ENCODE measurements around the gene JHY. TPM values are rescaled to one million over a fixed set of nuclear protein-coding genes. Genes with fewer than 3 reads are reported as not detected.

JHY gene
- total RNA-seq, 1 experiment from 2014 or later = 4.8 TPM

- DNase-seq (ENCODE audit: low read depth, low spot score) (no peak), ATAC-seq (no peak)
- no peaks in the 10 kb centered on the region for H4K20me1 ChIP-seq (ENCODE audit: insufficient read depth)
- intact Hi-C loops (cut with micrococcal nuclease) = no loop called here
- H3K27me3 ChIP-seq (ENCODE audit: insufficient read depth, low read length) = no peaks in the 10 kb centered on the region
- no peak for TF ChIP-seq SIN3A (IDR thresholded peaks at IDR 0.05; ENCODE audit: low read depth)
- no peak for TF ChIP-seq MAX (IDR thresholded peaks at IDR 0.05)
- TF ChIP-seq CBX3 (IDR thresholded peaks at IDR 0.05; ENCODE audit: low read depth) = no peak
- no peak for TF ChIP-seq POLR2AphosphoS5 (IDR thresholded peaks at IDR 0.05; ENCODE audit: low read depth, low read length)
- no peak for TF ChIP-seq FOSL1 (IDR thresholded peaks at IDR 0.05; ENCODE audit: low read depth)
- TF ChIP-seq JUND (IDR thresholded peaks at IDR 0.05) = no peak
- no peak for TF ChIP-seq ELF1 (IDR thresholded peaks at IDR 0.05; ENCODE audit: borderline replicate concordance, low read depth)
- no peak for TF ChIP-seq EGR1 (IDR thresholded peaks at IDR 0.05; ENCODE audit: low read depth)
- no peak for TF ChIP-seq SRF (IDR thresholded peaks at IDR 0.05; ENCODE audit: low read depth)
- TF ChIP-seq ATF3 (IDR thresholded peaks at IDR 0.05) = no peak
- TF ChIP-seq EZH2phosphoT487 (IDR thresholded peaks at IDR 0.05; ENCODE audit: borderline replicate concordance) = no peak
- TF ChIP-seq YY1 (IDR thresholded peaks at IDR 0.05; ENCODE audit: extremely low read depth, insufficient replicate concordance, low read depth, low read length) = no peak
- TF ChIP-seq TCF7L2 (IDR thresholded peaks at IDR 0.05; ENCODE audit: borderline replicate concordance, extremely low read depth, insufficient read depth, insufficient read length) = no peak
- no peak for TF ChIP-seq SP1 (IDR thresholded peaks at IDR 0.05; ENCODE audit: low read depth)
- no peak for TF ChIP-seq RAD21 (IDR thresholded peaks at IDR 0.05; ENCODE audit: low read depth)
- no peak for TF ChIP-seq ZFX (IDR thresholded peaks at IDR 0.05)
- no peak for TF ChIP-seq ZNF274 (IDR thresholded peaks at IDR 0.05; ENCODE audit: low read depth, low read length)
- no peak for TF ChIP-seq POLR2A (IDR thresholded peaks at IDR 0.05; ENCODE audit: borderline replicate concordance, extremely low read depth, insufficient read depth, insufficient read length)
- no peak for TF ChIP-seq CTCF (IDR thresholded peaks at IDR 0.05 in 2 of 3, conservative IDR thresholded peaks at IDR 0.05 in 1 of 3; ENCODE audit: borderline replicate concordance in 1 of 3, insufficient read depth in 1 of 3, low read depth in 2 of 3, low read length in 2 of 3)
- TF ChIP-seq EZH2 (IDR thresholded peaks at IDR 0.05) = no peak
- no peaks in the 10 kb centered on the region for H3K36me3 ChIP-seq (ENCODE audit: control insufficient read depth in 1 of 2, insufficient read depth in 2 of 2, low read length in 2 of 2)
- no peak overlapping the region for H3K27ac ChIP-seq (ENCODE audit: low read depth, low read length)
- no peaks in the 10 kb centered on the region for H3K4me1 ChIP-seq (ENCODE audit: control insufficient read depth in 1 of 2, insufficient read depth in 2 of 2, low read length in 2 of 2)
- no peak overlapping the region for H3K9ac ChIP-seq (ENCODE audit: low read length)
- no TSS peak for BruUV-seq (replicated peaks)
- H3K9me2 ChIP-seq (ENCODE audit: insufficient read depth) = 0 out of 2 replicates have a peak, but pooled peaks cover 4% of the 10 kb centered on the region
- H3K9me3 ChIP-seq (ENCODE audit: control insufficient read depth in 1 of 2, insufficient read depth in 1 of 2, low read depth in 1 of 2, low read length in 2 of 2) = no peaks in the 10 kb centered on the region
- no peaks in the 10 kb centered on the region for H3K79me2 ChIP-seq (ENCODE audit: insufficient read depth, low read length)
- ChIA-PET CTCF (no interaction called here), POLR2A (no interaction called here), RAD21 (ENCODE audit: low non-redundant PET in 1 of 2, low total read pairs in 2 of 2, uncharacterized antibody in 2 of 2, unreplicated experiment in 2 of 2) (no interaction called here)
- H2AFZ ChIP-seq (ENCODE audit: low read depth, low read length, poor library complexity, severe bottlenecking) = no peak overlapping the region
- no peak overlapping the region for H3K4me2 ChIP-seq (ENCODE audit: low read length)
- no peak overlapping the region for H3K4me3 ChIP-seq (replicated peaks in 1 of 2; ENCODE audit: low read depth in 1 of 2, low read length in 2 of 2)
These were observed 56.0 kb downstream of the JHY start for GRCh38 chr11:122938557-122938956.
